Tibial nerve (tissue), 4 donors: Measurements from ENCODE around the gene CKM. TPM values are rescaled to one million over a fixed set of nuclear protein-coding genes. Genes with fewer than 3 reads are reported as not detected.
"Not testable (repeated sequence)": the region's sequence is repeated elsewhere in the genome, so short reads cannot be mapped to it uniquely, and the experiment has no call there.

Experiments used
- DNase-seq, 2 donors: peaks; one replicate each; pipeline ENCODE4 v3.0.0-alpha.2; 2019; ENCODE audit warnings: low spot score in 2 of 2
- H3K27ac ChIP-seq, 4 donors: fragments of 200-600 bp; sonication (generic) in 3 of 4; one replicate each; pipeline ENCODE4 v1.5.1; 2017 to 2019; ENCODE audit warnings: mild to moderate bottlenecking in 1 of 4
- H3K27me3 ChIP-seq, 2 donors: fragments of 200-600 bp; sonication (generic) in 1 of 2; one replicate each; pipeline versions ENCODE4 v1.5.1 to v1.6.0; 2017 to 2019
- H3K36me3 ChIP-seq, 3 donors: fragments of 200-600 bp; sonication (generic); one replicate each; pipeline ENCODE4 v1.5.1; 2018 to 2019
- H3K4me1 ChIP-seq, 4 donors: fragments of 200-600 bp; sonication (generic) in 3 of 4; one replicate each; pipeline ENCODE4 v1.5.1; 2017 to 2019
- H3K4me3 ChIP-seq, 4 donors: fragments of 200-600 bp; sonication (generic) in 3 of 4; one replicate each; pipeline ENCODE4 v1.5.1; 2017 to 2019; ENCODE audit warnings: mild to moderate bottlenecking in 1 of 4, moderate library complexity in 1 of 4
- H3K9me3 ChIP-seq, 4 donors: fragments of 200-600 bp; sonication (generic) in 3 of 4; one replicate each; pipeline ENCODE4 v1.5.1; 2017 to 2019
- EP300 ChIP-seq, 2 donors: sonication (generic); formaldehyde crosslinking; IDR thresholded peaks; one replicate each; pipeline ENCODE4 v1.6.1; 2017; ENCODE audit warnings: antibody characterized with exemption in 2 of 2, mild to moderate bottlenecking in 1 of 2
- POLR2A ChIP-seq, 2 donors: fragments of 450-650 bp; IDR thresholded peaks; one replicate each; pipeline ENCODE4 v1.6.1; 2017; ENCODE audit warnings: antibody characterized with exemption in 2 of 2, mild to moderate bottlenecking in 2 of 2, moderate library complexity in 2 of 2
- WGBS, 2 donors: methylation state at CpG; one replicate each; pipeline ENCODE4 v1.1.5; 2018; 5-methylcytosine and 5-hydroxymethylcytosine counted together
- total RNA-seq, 4 donors: library from RNA; depleted of rRNA; stranded (reverse); fragments of >200 nt; gene quantifications; one replicate each; pipeline ENCODE4 v1.1.0, GENCODE V29; 2016
- TF ChIP-seq, protein P1 (sequence below), 5 experiments: fragments of 200-600 bp in 3 of 5; fragments of 450-650 bp in 2 of 5; sonication (generic) in 3 of 5; IDR thresholded peaks; one replicate each; pipeline ENCODE4 v1.5.1; 2016 to 2019; ENCODE audit warnings: antibody characterized with exemption in 5 of 5, mild to moderate bottlenecking in 3 of 5, moderate library complexity in 2 of 5

CKM gene
- total RNA-seq, 4 donors from 2014 or later, result 0.30 to 1.3 TPM; not detected in 2

DNA sequence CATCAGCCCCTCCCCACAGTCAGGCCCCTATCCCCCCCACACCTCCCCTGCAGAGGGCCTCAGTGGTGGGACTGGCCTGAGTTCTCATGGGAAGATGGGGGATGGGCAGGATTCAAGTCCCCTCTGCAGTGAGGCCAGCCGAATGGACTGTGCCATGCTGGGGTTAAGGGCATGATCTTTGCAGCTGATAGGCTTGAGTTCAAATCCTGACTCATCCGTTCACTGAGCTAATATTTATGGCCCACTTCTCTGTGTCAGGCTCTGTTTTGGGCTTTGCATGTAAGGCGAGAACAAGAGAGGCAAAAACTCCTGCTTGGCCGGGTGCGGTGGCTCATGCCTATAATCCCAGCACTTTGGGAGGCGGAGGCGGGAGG lies 51.0 kb downstream of the CKM start:
- Histone ChIP-seq H3K4me1 (peaks cover 0 to 7% (median 0%) of the 10 kb centered on the region in 4 donors), H3K27ac (no peak overlapping the region), H3K4me3 (no peak overlapping the region), H3K27me3 (no peaks in the 10 kb centered on the region), H3K36me3 (peaks cover 0 to 92% (median 4%) of the 10 kb centered on the region in 3 donors), H3K9me3 (no peaks in the 10 kb centered on the region)
- TF ChIP-seq, protein P1, sequence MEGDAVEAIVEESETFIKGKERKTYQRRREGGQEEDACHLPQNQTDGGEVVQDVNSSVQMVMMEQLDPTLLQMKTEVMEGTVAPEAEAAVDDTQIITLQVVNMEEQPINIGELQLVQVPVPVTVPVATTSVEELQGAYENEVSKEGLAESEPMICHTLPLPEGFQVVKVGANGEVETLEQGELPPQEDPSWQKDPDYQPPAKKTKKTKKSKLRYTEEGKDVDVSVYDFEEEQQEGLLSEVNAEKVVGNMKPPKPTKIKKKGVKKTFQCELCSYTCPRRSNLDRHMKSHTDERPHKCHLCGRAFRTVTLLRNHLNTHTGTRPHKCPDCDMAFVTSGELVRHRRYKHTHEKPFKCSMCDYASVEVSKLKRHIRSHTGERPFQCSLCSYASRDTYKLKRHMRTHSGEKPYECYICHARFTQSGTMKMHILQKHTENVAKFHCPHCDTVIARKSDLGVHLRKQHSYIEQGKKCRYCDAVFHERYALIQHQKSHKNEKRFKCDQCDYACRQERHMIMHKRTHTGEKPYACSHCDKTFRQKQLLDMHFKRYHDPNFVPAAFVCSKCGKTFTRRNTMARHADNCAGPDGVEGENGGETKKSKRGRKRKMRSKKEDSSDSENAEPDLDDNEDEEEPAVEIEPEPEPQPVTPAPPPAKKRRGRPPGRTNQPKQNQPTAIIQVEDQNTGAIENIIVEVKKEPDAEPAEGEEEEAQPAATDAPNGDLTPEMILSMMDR (IDR thresholded peaks at IDR 0.05), result no peak
- no peak for TF ChIP-seq POLR2A (IDR thresholded peaks at IDR 0.05)
- TF ChIP-seq EP300 (IDR thresholded peaks at IDR 0.05), result no peak
- WGBS, 2 donors, result 69 to 79% methylated on average over 7 of the region's 7 CpGs
- no peak for DNase-seq

DNA sequence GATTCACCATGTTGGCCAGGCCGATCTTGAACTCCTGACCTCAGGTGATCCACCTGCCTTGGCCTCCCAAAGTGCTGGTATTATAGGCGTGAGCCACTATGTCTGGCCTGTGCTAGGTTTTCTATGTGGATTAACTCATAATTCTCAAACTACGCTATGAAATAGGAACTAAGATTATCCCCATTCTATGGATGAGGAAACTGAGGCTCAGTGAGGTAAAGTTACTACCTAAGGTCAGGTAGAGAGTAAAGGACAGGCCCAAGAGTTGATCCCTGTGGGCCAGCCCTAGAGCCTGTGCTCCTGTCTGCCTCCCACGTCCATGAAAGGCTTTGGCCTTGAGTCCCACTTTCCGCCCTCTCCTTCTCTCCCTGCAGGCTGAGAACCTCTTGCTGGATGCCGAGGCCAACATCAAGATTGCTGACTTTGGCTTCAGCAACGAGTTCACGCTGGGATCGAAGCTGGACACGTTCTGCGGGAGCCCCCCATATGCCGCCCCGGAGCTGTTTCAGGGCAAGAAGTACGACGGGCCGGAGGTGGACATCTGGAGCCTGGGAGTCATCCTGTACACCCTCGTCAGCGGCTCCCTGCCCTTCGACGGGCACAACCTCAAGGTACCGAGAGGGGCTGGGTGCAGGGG lies 51.5 kb downstream of the CKM start:
- no peak overlapping the region for H3K27ac ChIP-seq
- H3K36me3 ChIP-seq, result peaks cover 0 to 96% (median 4%) of the 10 kb centered on the region in 3 donors
- DNase-seq, result no peak
- TF ChIP-seq EP300 (IDR thresholded peaks at IDR 0.05), result no peak
- TF ChIP-seq, protein P1 (IDR thresholded peaks at IDR 0.05), result no peak
- no peak for TF ChIP-seq POLR2A (IDR thresholded peaks at IDR 0.05)
- H3K4me1 ChIP-seq, result peaks cover 0 to 7% (median 0%) of the 10 kb centered on the region in 4 donors
- H3K4me3 ChIP-seq, result no peak overlapping the region
- no peaks in the 10 kb centered on the region for H3K9me3 ChIP-seq
- WGBS, 2 donors, result 61 to 74% methylated on average over 12 to 21 of the region's 21 CpGs
- H3K27me3 ChIP-seq, result no peaks in the 10 kb centered on the region

DNA sequence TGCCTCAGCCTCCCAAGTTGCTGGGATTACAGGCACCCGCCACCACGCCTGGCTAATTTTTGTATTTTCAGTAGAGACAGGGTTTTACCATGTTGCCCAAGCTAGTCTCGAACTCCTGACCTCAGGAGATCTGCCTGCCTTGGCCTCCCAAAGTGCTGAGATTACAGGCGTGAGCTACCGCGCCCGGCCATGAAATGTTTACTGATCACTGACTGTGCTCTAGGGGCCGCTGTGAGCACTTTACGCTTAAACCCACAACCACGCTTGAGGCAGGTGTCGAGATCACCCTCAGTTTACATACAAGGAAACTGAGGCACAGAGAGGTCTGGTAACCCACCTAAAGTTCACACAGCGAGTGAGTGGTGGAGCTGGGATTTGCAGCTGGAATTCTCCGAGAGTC lies 52.7 kb downstream of the CKM start:
- H3K36me3 ChIP-seq, result peaks cover 0 to 88% (median 4%) of the 10 kb centered on the region in 3 donors
- H3K27me3 ChIP-seq, H3K9me3 ChIP-seq, DNase-seq, H3K4me1 ChIP-seq, H3K4me3 ChIP-seq, H3K27ac ChIP-seq: not testable (repeated sequence)
- 86 to 93% methylated on average over 13 of the region's 13 CpGs for WGBS, 2 donors

DNA sequence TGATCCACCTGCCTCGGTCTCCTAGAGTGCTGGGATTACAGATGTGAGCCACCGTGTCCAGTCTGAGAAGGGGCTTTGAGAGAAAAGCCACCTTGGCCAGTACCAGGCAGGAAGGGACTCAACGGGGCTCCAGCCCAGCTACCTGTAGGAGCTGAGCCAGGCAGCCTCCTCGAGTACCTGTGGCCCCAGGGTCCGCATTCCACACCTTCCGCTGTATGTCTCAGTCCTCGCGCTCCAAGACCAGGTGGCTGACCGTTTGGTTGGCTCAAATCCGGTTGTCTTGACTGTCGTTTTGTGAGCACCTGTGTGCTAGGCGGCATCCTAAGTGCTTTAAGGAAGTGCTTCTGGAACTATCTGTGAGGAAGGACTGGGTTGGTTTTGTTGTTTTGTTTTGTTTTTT lies 55.4 kb downstream of the CKM start:
- Histone ChIP-seq H3K27me3 (no peaks in the 10 kb centered on the region), H3K27ac (no peak overlapping the region), H3K9me3 (no peaks in the 10 kb centered on the region), H3K36me3 (peaks cover 0 to 88% (median 0%) of the 10 kb centered on the region in 3 donors), H3K4me3 (no peak overlapping the region), H3K4me1 (no peaks in the 10 kb centered on the region)
- no peak for TF ChIP-seq EP300 (IDR thresholded peaks at IDR 0.05)
- TF ChIP-seq, protein P1 (IDR thresholded peaks at IDR 0.05), result no peak
- TF ChIP-seq POLR2A (IDR thresholded peaks at IDR 0.05), result no peak
- 94 to 95% methylated on average over 12 of the region's 12 CpGs for WGBS, 2 donors
- DNase-seq, result no peak

DNA sequence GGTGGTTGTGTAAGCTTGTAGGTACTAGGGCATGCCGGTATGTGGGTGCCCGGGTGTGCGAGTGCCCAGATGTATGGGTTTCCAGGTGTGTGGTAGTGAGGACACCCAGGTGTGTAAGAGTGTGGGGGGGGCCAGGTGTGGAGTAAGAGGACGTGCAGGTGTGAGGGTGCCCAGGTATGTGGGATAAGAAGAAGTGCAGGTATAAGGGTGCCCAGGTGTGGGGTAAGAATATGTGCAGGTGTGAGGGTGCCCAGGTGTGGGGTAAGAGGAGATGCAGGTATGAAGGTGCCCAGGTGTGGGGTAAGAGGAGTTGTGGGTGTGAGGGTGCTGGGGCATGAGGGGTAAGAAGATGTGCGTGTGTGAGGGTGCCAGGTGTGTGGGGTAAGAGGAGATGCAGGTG lies 57.3 kb downstream of the CKM start:
- no peak overlapping the region for H3K4me3 ChIP-seq
- no peaks in the 10 kb centered on the region for H3K9me3 ChIP-seq
- no peak overlapping the region for H3K27ac ChIP-seq
- no peak for DNase-seq
- TF ChIP-seq EP300 (IDR thresholded peaks at IDR 0.05) (no peak), POLR2A (IDR thresholded peaks at IDR 0.05) (no peak)
- TF ChIP-seq, protein P1 (IDR thresholded peaks at IDR 0.05), result no peak
- 89 to 90% methylated on average over 5 of the region's 5 CpGs for WGBS, 2 donors
- H3K27me3 ChIP-seq, result no peaks in the 10 kb centered on the region
- peaks cover 0 to 83% (median 0%) of the 10 kb centered on the region in 3 donors for H3K36me3 ChIP-seq
- H3K4me1 ChIP-seq, result no peaks in the 10 kb centered on the region
